Activated T-helper 1 cell treated with anti-CD3 and anti-CD28 coated beads, Interleukin-12 subunit alpha, Interleukin-12 subunit beta, Interleukin-2, Interleukin-4 antibody, amounts not matched to agents 30 ng/mL and 10 ng/mL and 1 ng/mL, durations not matched to agents 14 hours and 24 hours and 36 hours (primary cell): Measurements from ENCODE around the gene GINM1. TPM values are rescaled to one million over a fixed set of nuclear protein-coding genes. Genes with fewer than 3 reads are reported as not detected.

ENCODE experiments used
- DNase-seq: peaks from one replicate; pipeline ENCODE4 v3.0.0; 2021; ENCODE audit warnings: low spot score
- H3K27ac Mint-ChIP-seq: one replicate; pipeline ENCODE4 v1.8.0; 2021; ENCODE audit warnings: mild to moderate bottlenecking, mixed read lengths
- H3K27me3 Mint-ChIP-seq: one replicate; pipeline ENCODE4 v1.8.0; 2022; ENCODE audit warnings: mild to moderate bottlenecking, moderate library complexity, mixed read lengths; ENCODE audit not compliant: insufficient read depth
- H3K36me3 Mint-ChIP-seq: one replicate; pipeline ENCODE4 v1.8.0; 2021; ENCODE audit warnings: low read depth, mixed read lengths
- H3K4me1 Mint-ChIP-seq: one replicate; pipeline ENCODE4 v1.8.0; 2021; ENCODE audit warnings: low read depth, mixed read lengths
- H3K4me3 Mint-ChIP-seq: one replicate; pipeline ENCODE4 v1.8.0; 2021; ENCODE audit warnings: mild to moderate bottlenecking, moderate library complexity, mixed read lengths
- H3K9me3 Mint-ChIP-seq: one replicate; pipeline ENCODE4 v1.8.0; 2021; ENCODE audit warnings: mixed read lengths
- intact Hi-C: fragments of 100-400 bp; cut with micrococcal nuclease; formaldehyde crosslinking; loops from one replicate; pipeline ENCODE4 v1.15.1; 2024
- total RNA-seq: library from RNA; stranded (reverse); gene quantifications from 2 replicates; pipeline ENCODE4 v1.2.3, GENCODE V29; 2022

The GINM1 gene
- total RNA-seq, 1 donor from 2014 or later: 15.4 TPM

- intact Hi-C loops: no loop called here
- peaks cover 17% of the 10 kb centered on the region for H3K4me1 Mint-ChIP-seq
Measured at GRCh38 chr6:149563203-149563927, 2.8 kb upstream of the GINM1 start.

GRCh38 chr6:149563928-149564325 lies 2.2 kb upstream of the GINM1 start:
- Mint-ChIP-seq H3K27ac (no peak overlapping the region), H3K4me3 (no peak overlapping the region)

More at GRCh38 chr6:149563203-149563927, 2.8 kb upstream of the GINM1 start:
- peaks cover 24% of the 10 kb centered on the region for H3K27me3 Mint-ChIP-seq
- H3K4me3 Mint-ChIP-seq: no peak overlapping the region
- H3K9me3 Mint-ChIP-seq: no peaks in the 10 kb centered on the region
- H3K36me3 Mint-ChIP-seq: no peaks in the 10 kb centered on the region
- no peak overlapping the region for H3K27ac Mint-ChIP-seq
- no peak for DNase-seq

GRCh38 chr6:149566410-149567193 lies 427 bp downstream of the GINM1 start:
- Mint-ChIP-seq H3K27me3 (peaks cover 6% of the 10 kb centered on the region), H3K4me3 (peak overlapping the region; percentile 90), H3K9me3 (no peaks in the 10 kb centered on the region), H3K4me1 (peaks cover 17% of the 10 kb centered on the region), H3K36me3 (peaks cover 2% of the 10 kb centered on the region), H3K27ac (peak overlapping the region; percentile 65)
- intact Hi-C loops: loop anchor here (1.0 to 5.0 kb wide), 6 partner anchors 82 to 1301 kb away; partner anchors contain the start of genes KATNA1, LATS1, LRP11 and MTHFD1L
- peak; percentile 40 for DNase-seq

More at GRCh38 chr6:149563928-149564325, 2.2 kb upstream of the GINM1 start:
- no peak for DNase-seq
- no peaks in the 10 kb centered on the region for H3K9me3 Mint-ChIP-seq
- intact Hi-C loops: no loop called here
- no peaks in the 10 kb centered on the region for H3K36me3 Mint-ChIP-seq
- peaks cover 17% of the 10 kb centered on the region for H3K4me1 Mint-ChIP-seq
- peaks cover 21% of the 10 kb centered on the region for H3K27me3 Mint-ChIP-seq

DNA sequence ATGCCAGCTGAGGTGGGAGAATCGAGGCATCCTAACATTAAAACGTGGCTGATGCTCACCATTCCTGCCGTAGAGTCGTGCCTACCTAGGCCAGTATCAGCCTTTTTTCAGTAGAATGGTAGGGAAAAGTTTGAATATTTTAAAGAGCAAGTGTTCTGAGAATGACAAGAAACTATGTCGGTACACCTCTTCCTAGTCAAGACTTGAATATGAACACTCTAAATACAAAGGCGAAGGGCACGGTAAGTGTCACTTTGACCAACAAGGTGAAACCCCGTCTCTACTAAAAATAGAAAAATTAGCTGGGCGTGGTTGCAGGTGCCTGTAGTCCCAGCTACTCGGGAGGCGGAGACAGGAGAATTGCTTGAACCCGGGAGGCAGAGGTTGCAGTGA lies 1.0 kb downstream of the GINM1 start:
- no peak for DNase-seq
- peak overlapping the region; percentile 65 for H3K27ac Mint-ChIP-seq
- intact Hi-C loops: loop anchor here (5.0 kb wide), 2 partner anchors 355 to 1300 kb away; partner anchors contain the start of genes MTHFD1L and RAET1G
- H3K4me3 Mint-ChIP-seq: peak overlapping the region; percentile 90
- H3K27me3 Mint-ChIP-seq: peaks cover 6% of the 10 kb centered on the region
- peaks cover 2% of the 10 kb centered on the region for H3K36me3 Mint-ChIP-seq
- H3K4me1 Mint-ChIP-seq: peaks cover 17% of the 10 kb centered on the region
- H3K9me3 Mint-ChIP-seq: no peaks in the 10 kb centered on the region

DNA sequence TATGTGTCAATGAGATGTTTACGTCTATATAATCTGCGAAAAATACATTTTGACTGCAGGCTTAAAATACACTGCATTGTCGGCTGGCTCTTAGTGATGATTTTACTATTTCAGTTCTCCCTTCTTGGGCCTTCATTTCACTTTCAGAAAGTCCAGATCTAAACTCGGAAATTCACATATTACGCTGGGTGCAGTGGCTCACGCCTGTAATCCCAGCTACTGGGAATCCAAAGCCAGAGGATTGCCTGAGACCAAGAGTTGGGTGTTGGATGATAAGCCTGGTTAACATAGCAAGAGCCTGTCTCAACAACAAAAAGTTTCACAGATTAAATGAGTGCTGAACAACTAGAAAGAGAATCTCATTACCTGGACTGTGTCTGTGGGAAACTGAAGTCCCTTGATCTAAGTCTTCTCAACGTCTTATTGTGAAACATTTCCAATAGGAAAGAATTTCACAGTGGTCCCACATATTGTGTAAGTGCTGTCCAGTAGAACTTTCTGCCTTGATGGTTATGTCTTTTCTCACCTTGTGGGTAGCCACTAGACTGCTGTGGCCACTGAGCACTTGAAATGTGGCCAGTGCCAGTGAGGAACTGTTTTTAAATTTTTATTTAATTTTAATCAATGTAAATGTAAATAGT lies 1.9 kb downstream of the GINM1 start:
- Mint-ChIP-seq H3K4me1 (peaks cover 17% of the 10 kb centered on the region), H3K4me3 (peak overlapping the region; percentile 72), H3K36me3 (peaks cover 2% of the 10 kb centered on the region), H3K27ac (no peak overlapping the region), H3K27me3 (peaks cover 6% of the 10 kb centered on the region), H3K9me3 (no peaks in the 10 kb centered on the region)
- DNase-seq: no peak
- intact Hi-C loops: loop anchor here (5.0 kb wide), 2 partner anchors 354 to 1299 kb away; partner anchors contain the start of genes MTHFD1L and RAET1G

GRCh38 chr6:149580880-149581279 lies 14.7 kb downstream of the GINM1 start:
- peaks cover 17% of the 10 kb centered on the region for H3K36me3 Mint-ChIP-seq
- H3K27me3 Mint-ChIP-seq: no peaks in the 10 kb centered on the region
- H3K4me3 Mint-ChIP-seq: no peak overlapping the region
- H3K27ac Mint-ChIP-seq: no peak overlapping the region
- no peaks in the 10 kb centered on the region for H3K9me3 Mint-ChIP-seq
- intact Hi-C loops: no loop called here
- H3K4me1 Mint-ChIP-seq: no peaks in the 10 kb centered on the region
- no peak for DNase-seq

GRCh38 chr6:149581349-149581748 lies 15.2 kb downstream of the GINM1 start:
- Mint-ChIP-seq H3K27ac (no peak overlapping the region), H3K9me3 (no peaks in the 10 kb centered on the region), H3K27me3 (no peaks in the 10 kb centered on the region), H3K4me1 (no peaks in the 10 kb centered on the region), H3K4me3 (no peak overlapping the region), H3K36me3 (peaks cover 18% of the 10 kb centered on the region)
- no peak for DNase-seq
- intact Hi-C loops: no loop called here

- Mint-ChIP-seq H3K27ac (no peak overlapping the region), H3K27me3 (no peaks in the 10 kb centered on the region), H3K4me1 (no peaks in the 10 kb centered on the region), H3K4me3 (no peak overlapping the region), H3K9me3 (no peaks in the 10 kb centered on the region), H3K36me3 (peaks cover 22% of the 10 kb centered on the region)
- intact Hi-C loops: no loop called here
- no peak for DNase-seq
Measured at GRCh38 chr6:149586149-149586548, 20.0 kb downstream of the GINM1 start.

- no peaks in the 10 kb centered on the region for H3K27me3 Mint-ChIP-seq
- H3K27ac Mint-ChIP-seq: no peak overlapping the region
- no peaks in the 10 kb centered on the region for H3K9me3 Mint-ChIP-seq
- DNase-seq: no peak
- intact Hi-C loops: no loop called here
- peaks cover 23% of the 10 kb centered on the region for H3K36me3 Mint-ChIP-seq
- no peaks in the 10 kb centered on the region for H3K4me1 Mint-ChIP-seq
- H3K4me3 Mint-ChIP-seq: no peak overlapping the region
Measured at GRCh38 chr6:149592983-149593382, 26.8 kb downstream of the GINM1 start.

DNA sequence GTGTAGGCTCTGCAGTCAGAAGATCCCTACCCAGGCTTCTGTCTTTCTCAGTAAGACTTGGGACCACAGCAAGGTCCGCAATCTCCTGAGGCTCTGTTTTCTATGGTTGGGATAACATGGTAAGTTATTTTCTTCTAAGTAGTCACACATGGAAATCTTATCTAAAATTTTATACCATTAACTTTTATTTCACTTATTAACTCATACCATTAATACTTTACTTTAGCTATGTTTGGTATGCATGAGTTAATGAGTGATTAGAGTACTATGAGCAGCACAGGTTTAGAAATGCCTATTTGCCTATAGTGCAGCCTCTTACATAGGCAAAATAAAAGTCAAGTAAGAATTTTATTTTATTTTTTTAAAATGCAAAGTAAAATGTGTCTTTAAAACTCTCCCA lies 27.2 kb downstream of the GINM1 start:
- Mint-ChIP-seq H3K27me3 (no peaks in the 10 kb centered on the region), H3K4me1 (no peaks in the 10 kb centered on the region), H3K4me3 (no peak overlapping the region), H3K27ac (no peak overlapping the region), H3K9me3 (no peaks in the 10 kb centered on the region), H3K36me3 (peaks cover 25% of the 10 kb centered on the region)
- DNase-seq: no peak
- intact Hi-C loops: no loop called here

- Mint-ChIP-seq H3K36me3 (peaks cover 26% of the 10 kb centered on the region), H3K27me3 (no peaks in the 10 kb centered on the region), H3K4me3 (no peak overlapping the region), H3K4me1 (no peaks in the 10 kb centered on the region), H3K9me3 (no peaks in the 10 kb centered on the region), H3K27ac (no peak overlapping the region)
- intact Hi-C loops: no loop called here
- DNase-seq: no peak
Measured at GRCh38 chr6:149600508-149600907, 34.3 kb downstream of the GINM1 start.

DNA sequence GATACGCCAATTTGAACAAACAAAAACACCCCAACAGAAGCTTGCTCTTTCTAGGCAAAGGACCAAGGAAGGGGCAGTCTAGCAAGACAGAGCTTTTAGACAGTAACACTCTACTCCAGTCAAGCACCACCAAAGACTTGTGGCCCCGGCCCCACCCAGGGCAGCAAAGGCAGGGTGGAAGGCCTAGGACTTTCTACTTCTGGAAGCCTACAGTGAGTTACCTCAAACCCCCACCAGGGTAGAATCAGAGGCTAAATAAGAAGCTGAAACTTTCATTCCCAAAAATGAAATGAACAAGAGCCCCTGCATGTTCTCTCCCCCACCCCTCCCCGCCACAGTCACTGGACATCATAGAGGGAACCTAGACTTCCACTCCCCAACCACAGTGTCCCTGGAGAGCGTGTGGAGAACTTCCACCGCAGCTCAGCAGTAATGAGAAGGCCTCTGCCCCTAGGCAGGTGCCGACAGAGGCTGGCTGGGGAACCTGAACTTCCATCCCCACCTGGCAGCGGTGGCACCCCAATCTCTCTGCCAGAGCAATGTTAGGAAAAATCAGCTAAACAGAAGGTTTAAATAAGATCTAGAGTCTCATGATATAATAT lies 42.3 kb downstream of the GINM1 start:
- H3K27ac Mint-ChIP-seq: peak overlapping the region; percentile 57
- DNase-seq: no peak
- H3K4me1 Mint-ChIP-seq: peaks cover 12% of the 10 kb centered on the region
- H3K36me3 Mint-ChIP-seq: peaks cover 16% of the 10 kb centered on the region
- intact Hi-C loops: no loop called here
- H3K4me3 Mint-ChIP-seq: peak overlapping the region; percentile 27
- no peaks in the 10 kb centered on the region for H3K27me3 Mint-ChIP-seq
- peaks cover 4% of the 10 kb centered on the region for H3K9me3 Mint-ChIP-seq
